Medulla oblongata (tissue), 1 donor: ENCODE measurements around the gene GPR78.
"Not testable (repeated sequence)": the region's sequence is repeated elsewhere in the genome, so short reads cannot be mapped to it uniquely, and the experiment has no call there.

Source experiments
- DNase-seq: peaks from one replicate; pipeline ENCODE4 v3.0.0-alpha.2; 2015; ENCODE audit errors: extremely low spot score

GPR78 gene

DNA sequence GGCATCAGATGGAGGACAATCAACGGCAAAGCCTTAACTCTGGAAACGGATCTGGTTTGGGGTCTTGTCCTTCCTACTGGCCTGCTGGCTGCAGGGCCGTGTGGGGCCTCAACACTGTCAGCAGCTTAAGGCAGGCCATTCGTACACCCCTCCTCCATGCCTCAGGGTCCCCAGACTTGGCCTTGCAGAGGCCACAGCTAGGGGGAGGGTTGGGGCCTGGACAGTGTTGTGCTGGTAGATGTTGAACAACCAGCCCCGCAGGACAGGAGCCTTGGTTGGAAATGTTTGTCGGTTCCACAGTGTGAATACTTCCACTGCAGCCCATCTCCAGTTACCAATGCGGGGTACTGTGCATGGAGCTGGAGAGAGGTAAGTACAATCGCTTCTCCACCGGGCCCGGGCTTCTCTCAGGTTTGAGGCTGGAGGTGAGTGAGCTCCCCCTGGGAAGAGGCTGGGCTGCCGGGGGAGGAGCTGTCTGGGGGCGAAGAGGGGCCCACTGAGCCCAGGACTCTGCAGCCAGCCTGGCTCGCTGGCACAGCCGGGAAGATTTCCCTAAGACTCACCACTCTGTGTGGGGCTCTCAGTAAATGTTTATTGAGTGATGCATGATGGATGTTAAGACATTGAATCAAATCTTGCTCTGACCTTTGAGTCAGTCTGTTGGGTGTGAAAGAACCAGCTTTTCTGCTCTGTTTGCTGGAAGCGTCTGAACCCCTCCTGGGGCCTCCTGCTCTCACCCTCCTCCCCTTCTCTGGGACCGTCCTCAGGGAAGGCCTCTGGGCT lies 19.7 kb upstream of the GPR78 start:
- DNase-seq = no peak

GRCh38 chr4:8564595-8564994 lies 15.6 kb upstream of the GPR78 start:
- no peak for DNase-seq

DNA sequence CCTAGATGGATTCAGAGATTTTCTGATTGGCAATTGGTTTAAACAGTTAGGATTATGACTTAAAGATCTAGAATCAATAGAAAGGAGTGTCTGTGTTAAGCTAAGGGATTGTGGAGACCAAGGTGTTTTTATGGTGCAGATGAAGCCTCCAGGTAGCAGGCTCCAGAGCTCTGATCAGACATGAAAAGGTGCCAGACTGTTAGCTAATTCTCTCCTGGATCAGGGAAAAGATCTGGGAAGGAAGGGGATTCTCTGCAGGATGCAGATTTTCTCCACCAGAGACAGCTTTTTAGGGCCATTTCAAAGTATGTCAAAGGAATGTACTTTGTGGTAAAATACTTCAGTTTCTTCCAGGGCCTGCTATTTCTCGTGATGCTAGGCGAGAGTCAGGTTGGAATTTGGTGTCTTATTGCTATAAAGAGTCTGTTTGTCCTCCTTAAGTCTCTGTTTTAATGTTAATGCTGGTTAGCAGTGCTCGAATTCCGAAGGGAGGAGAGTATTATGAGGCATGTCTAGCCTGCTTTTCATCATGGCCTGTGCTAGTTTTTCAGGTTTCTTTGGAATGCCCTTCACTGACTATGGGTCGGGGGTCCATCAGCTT lies 12.0 kb upstream of the GPR78 start:
- no peak for DNase-seq

DNA sequence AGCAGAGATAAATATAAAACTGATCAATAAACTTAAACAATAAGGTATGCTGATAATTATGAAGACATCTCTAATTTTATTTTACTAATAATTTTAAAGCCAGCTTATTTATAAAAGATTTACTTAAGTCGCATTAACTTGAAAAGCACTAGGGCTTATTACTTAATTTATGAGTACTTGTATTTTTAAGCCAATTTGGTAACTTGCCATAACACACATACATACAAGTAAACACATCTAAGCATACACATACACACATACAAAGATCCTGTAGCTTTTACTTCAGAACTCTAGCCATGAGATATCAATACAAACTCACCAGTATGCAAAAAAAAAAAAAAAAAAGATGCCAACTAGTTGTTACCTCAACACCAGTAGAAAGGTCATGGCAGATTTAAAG lies 10.0 kb upstream of the GPR78 start:
- DNase-seq = no peak

- DNase-seq = no peak
Observed at GRCh38 chr4:8571702-8572685, 8.2 kb upstream of the GPR78 start.

DNA sequence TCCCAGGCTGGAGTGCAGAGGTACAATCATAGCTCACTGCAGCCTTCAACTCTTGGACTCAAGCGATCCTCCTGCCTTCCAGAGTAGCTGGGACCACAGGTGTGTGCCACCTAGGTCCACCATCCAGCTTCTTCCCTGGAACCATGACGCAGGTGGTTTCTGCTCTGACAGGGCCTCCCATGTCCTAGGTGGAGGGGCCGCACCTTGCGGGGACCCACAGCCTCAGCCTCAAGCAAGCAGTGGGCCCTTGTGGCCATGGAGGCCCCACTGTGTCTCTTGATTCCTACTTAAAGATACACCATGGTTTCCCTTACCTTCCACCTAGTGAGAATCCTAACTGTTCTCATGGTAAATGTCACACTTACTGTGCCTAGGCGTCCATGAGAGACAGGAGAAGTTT lies 6.9 kb upstream of the GPR78 start:
- DNase-seq = no peak

DNA sequence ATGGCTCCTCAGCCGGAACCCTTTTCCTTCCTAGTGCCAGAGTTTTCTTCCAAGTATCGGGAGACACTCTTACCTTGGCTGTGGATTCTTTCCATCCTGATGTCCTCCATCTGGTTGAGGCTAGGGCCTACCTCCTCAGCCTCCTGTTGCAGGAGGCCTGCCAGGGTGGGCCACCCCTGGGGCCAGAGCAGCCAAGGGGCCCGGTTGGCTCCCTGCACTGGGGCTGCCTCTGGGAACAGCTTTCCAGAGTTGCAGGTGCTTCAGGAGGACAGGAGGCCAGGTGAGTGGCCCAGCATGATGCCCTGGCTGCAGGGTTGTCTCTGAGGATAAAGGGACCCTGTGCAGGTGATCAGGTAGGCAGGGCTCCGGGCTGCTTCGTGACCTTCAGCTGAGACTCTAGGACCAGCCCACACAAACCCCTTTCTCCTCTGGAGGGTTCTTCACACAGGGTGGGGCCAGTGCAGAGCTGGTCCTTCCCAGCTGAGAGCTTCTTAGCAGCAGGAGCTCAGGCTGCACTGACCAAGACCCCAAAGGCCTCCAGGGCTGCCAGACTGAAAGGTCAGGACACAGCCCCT lies 5.3 kb upstream of the GPR78 start:
- no peak for DNase-seq

- no peak for DNase-seq
Observed at GRCh38 chr4:8575457-8575856, 4.7 kb upstream of the GPR78 start.

DNA sequence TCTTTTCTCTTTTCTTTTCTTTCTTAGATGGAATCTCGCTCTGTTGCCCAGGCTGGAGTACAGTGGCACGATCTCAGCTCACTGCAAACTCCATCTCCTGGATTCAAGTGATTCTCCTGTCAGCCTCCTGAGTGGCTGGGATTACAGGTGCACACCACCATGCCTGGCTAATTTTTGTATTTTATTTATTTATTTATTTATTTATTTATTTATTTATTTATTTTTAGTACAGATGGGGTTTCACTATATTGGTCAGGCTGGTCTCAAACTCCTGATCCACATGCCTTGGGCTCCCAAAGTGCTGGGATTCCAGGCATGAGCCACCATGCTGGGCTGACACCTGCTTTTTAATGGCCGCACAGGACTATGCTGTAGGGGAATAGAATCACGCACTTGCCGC lies 3.6 kb upstream of the GPR78 start:
- DNase-seq = not testable (repeated sequence)

DNA sequence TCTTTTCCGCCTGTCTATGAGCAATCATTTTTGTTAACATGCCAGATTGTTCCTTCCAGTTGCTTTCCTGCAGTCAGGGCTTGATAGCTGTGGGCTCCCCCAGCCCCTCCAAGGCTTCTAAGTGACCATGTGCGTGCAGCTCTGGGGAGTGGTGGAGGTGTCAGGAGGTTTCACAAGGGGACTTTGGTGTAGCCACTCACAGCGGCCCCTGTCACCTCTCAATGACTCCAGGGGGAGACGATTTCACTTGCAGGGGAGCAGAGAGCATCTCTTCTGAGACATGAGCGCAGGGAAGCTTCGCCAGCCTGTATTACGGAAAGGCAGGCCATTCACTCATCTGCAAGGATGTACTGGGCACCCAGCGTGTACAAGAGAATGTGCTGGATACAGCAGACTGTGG lies 3.1 kb upstream of the GPR78 start:
- no peak for DNase-seq

- DNase-seq = no peak
Observed at GRCh38 chr4:8577972-8578371, 2.2 kb upstream of the GPR78 start.

- no peak for DNase-seq
Observed at GRCh38 chr4:8578717-8579116, 1.5 kb upstream of the GPR78 start.

DNA sequence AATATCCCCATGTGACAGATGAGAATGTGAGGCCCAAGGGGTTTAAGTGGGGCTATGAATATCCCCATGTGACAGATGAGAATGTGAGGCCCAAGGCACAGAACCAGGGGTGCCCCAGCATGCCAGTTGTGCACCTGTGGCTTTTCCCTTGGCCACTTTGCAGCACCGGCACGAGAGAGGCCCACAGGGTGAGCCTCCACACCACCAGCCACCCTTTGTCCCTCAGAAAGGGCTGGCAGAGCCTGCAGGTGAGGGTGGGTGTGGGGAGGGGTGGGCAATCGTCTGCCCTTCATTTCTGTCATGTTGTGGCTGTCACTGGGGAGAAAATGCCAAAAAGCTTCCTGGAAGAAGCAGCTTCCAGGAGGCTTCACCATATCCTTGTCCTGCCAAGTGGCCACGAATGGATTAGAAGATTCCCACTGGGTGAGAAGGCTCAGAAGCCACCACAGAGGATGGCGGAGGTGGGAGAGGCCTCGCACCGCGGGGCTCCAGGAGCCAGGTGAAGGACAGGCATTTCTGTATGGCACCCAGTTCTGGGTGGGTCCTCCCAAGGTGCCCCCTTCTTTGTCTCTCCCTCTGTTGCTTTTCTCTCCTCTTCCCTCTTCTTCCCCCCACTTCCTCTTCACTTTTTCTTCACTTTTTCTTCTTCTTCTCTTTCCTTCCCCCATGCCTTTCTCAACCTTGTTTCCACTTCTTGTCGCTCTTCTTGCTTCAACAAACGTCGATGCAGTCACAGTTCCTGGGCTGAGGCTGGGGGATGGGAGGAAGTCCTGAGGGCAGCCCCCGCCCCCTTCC lies 469 bp upstream of the GPR78 start:
- no peak for DNase-seq

DNA sequence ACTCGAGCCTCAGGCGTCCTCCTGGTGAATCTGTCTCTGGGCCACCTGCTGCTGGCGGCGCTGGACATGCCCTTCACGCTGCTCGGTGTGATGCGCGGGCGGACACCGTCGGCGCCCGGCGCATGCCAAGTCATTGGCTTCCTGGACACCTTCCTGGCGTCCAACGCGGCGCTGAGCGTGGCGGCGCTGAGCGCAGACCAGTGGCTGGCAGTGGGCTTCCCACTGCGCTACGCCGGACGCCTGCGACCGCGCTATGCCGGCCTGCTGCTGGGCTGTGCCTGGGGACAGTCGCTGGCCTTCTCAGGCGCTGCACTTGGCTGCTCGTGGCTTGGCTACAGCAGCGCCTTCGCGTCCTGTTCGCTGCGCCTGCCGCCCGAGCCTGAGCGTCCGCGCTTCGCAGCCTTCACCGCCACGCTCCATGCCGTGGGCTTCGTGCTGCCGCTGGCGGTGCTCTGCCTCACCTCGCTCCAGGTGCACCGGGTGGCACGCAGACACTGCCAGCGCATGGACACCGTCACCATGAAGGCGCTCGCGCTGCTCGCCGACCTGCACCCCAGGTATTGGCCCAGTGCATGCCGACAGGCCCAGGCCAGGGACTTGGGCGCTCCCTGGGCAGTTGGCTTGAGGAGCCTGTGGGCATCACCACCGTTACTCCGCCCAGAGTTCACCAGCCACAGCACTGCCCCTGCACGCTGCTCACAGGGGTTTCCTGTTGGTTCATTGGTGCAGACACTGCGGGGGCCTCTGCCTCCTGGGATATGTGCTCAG lies 1.1 kb downstream of the GPR78 start:
- no peak for DNase-seq

DNA sequence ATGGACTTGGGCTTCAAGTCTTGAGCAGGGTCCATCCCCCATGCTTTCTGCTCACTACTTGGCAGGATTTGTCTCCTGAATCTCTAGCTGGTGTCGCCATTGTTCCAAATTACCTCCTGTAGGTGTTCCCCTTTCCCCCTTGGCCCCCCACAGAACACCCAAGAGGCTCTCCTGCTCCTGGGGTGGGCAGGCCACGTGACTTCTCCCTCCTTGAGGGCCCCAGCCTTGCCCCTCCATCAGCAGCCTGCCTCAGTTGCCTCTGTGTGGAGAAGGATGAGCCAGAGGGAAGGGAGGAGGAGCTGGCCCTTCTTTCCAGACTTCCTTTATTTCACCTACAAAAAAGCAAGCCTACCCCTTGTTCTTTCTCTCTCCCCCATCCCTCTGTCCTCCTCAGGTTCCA lies 1.8 kb downstream of the GPR78 start:
- DNase-seq = no peak

GRCh38 chr4:8582436-8582835 lies 2.2 kb downstream of the GPR78 start:
- no peak for DNase-seq

DNA sequence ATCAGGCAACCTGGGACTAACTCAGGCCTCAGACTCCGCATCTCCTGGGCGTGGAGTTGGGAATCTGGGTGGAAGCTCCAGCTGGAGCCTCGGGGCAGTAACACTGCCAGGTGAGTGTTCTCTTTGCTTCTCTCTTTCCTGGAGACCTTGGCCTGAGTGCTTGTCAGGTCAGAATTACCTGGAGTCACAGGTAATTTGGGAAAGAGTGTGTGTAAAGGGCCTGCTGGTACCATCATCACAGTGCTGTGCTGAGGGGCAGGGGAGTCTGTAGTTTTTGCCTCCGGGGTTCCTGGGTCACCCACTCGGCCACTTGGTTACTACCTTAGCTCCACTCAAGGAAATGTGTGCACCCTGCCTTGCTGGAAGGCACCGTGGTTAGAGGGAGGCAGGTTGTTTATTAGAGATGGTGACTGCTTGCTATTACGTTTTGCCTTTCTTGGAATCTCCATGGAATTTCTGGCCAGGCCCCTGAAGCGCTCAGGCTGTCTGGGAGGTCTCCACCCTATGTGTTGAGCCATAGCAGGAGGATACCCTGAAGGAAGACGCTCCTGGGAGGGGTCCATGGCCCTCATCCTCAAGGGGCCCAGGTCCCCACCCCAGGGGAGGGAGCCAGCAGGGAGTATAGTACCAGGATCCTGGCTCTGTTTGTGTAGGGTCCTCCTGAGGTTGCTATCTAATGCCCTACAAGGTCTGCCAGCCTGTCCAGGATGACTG lies 2.9 kb downstream of the GPR78 start:
- DNase-seq = no peak

DNA sequence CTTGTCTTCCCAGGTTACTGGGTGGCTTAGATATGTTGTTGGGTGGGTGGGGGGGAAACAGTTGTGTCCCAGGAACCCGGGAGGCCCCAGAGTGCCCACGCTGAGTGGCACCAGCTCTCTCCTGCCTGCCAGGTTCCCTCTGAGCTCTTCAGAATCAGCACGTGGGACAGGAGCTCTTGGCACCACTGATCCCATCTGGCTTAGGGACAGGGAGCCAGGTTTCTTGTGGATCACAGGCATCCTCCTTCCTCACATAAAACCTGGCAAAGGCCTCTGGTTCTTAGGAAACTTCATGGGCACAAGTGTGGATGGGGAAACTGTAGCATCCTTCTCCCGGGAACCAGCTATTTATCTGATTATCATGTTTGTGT lies 3.4 kb downstream of the GPR78 start:
- no peak for DNase-seq

DNA sequence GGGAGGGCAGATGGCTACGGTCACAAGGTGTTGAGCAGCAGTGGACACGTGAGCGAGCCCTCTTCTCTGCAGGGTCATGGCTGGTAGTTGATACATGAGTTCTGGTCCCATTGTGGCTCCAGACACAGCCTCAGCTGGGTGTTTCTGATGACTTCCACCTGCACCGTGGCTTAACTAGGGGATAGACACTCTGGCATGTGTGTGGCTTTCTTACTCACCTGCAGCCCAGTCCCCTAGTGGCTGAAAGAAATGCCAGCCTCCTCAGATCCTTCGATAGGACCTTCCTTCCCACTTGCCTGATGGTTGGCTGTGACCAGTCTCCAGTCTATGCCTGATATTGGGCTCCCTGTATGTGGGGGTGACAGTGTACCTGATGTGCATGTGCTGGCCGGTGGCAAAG lies 5.0 kb downstream of the GPR78 start:
- DNase-seq = no peak

GRCh38 chr4:8585721-8586212 lies 5.6 kb downstream of the GPR78 start:
- DNase-seq = no peak
